HG03354 (cell line): ENCODE measurements around the gene KRTAP10-4.

Experiments used
- ATAC-seq: cut with Tn5 transposase; IDR thresholded peaks from one replicate; pipeline ENCODE4 v1.9.1; 2021; ENCODE audit warnings: mild to moderate bottlenecking; ENCODE audit not compliant: unreplicated experiment, poor library complexity, severe bottlenecking

The KRTAP10-4 gene

DNA sequence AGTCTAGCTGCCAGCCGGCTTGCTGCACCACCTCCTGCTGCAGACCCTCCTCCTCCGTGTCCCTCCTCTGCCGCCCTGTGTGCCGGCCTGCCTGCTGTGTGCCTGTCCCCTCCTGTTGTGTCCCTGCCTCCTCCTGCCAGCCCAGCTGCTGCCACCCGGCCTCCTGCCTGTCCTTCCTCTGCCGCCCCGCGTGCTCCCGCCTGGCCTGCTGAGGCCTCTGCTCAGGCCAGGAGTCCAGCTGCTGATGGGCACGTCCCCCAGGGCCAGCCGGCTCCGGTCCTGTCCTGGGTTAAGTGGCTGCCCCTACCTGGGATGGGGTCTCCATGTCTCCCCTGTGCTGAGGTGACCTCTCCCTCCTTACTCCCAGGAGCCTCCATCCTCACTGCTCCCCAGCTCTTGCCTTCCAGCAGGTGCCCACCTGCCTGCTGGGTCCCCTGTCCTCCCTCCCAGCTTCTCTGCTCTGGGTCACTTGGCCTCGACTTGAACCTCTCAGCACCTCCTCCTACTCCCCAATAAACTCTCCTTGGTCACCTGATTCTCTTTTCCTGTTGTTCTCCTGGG, 39.2 kb downstream of the KRTAP10-4 start:
- no peak for ATAC-seq

DNA sequence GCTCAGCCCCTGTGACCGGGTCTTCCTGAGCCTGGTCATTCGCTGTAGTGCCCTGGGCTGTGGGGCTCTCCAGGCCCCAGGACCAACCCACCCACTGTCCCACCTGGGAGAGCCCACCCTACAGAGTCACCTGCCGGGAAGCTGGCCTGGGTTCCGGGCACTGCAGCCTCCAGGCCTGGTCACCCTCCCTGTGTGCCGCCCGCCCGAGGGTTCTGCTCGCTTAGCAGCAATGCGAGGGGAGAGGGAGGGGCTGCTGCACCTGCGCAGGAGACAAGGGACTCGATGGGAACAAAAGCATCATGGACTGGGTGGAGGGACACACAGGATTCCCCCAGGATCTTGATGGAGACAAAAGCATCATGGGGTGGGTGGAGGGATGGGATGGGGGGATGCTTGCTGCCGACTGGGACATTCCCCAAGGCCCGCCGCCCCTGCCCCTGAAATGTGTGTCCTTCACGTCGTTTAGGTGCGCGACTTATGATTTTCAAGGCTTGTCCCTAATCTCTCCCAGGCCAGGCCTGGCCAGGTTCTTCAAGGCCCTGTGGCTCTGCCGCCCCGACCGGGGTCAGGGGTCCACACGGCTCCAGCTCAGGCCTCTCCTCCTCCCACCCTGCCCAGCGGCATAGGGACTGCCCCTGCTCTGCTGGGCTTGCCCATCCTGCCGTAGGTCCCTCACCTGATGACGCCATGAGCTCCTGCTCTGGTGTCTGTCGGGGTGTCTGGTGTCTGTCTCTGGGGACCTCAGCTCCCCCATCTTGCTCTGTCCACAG, 40.0 kb downstream of the KRTAP10-4 start:
- no peak for ATAC-seq

DNA sequence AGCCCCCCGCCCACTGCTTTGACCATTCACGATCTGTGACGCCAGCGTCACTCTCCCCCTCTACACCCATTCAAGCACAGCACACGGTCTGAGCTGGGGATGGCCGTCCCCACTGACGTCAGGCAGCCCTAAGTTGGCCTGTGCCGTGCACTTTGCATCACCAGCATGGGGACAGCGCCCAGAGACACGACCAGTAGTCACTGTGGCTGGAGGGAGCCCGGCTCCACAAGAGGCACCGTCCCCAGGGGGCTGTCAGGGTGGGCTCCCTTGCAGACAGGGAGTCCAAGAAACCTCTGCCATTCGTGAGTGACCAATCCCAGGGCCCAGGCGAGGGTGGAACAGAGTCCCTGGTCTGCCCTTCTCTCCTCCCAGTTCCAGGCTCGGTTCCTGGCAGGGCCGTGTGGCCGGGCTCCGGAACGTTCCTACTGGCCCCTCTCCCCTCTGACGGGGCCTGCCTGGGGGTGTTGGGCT, 40.7 kb downstream of the KRTAP10-4 start:
- ATAC-seq = no peak

DNA sequence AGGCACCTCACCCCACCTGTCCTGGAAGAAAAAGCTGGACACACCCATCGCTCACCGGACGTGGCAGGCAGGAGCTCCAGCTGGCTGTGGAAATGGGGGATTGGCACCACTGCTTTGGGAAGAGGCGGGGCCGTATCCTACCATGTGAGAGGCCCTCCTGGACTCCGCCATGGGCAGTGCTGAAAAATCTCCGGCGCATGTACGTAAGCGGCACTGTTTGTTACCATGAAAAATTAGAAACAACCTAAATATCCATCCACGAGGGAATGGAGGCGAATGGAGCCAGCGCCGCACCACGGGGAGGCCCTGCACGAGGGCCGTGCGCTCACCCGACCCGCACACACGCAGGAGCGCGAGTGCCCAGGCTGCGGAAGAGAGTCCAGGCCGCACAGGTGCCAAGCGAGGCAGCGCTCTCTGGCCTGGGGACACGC, 41.4 kb downstream of the KRTAP10-4 start:
- no peak for ATAC-seq

DNA sequence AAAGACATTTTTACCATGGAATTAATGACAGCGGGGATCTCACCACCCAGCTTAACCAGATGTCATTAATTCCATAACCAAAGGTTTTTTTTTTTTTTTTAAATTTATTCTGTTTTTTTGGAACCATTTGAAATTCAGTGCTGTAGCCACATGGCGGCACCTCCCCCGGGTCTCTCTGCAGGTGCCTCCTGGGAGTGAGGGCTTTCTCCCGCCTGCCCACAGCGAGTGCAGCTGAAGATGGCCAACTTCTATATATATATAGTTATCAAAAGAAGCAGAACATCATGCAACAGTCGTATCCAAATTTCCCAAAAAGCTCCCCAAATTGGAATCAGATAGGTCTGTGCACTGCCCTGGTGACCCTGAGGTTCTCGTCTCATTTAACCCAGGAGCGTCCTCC, 41.9 kb downstream of the KRTAP10-4 start:
- ATAC-seq = no peak

DNA sequence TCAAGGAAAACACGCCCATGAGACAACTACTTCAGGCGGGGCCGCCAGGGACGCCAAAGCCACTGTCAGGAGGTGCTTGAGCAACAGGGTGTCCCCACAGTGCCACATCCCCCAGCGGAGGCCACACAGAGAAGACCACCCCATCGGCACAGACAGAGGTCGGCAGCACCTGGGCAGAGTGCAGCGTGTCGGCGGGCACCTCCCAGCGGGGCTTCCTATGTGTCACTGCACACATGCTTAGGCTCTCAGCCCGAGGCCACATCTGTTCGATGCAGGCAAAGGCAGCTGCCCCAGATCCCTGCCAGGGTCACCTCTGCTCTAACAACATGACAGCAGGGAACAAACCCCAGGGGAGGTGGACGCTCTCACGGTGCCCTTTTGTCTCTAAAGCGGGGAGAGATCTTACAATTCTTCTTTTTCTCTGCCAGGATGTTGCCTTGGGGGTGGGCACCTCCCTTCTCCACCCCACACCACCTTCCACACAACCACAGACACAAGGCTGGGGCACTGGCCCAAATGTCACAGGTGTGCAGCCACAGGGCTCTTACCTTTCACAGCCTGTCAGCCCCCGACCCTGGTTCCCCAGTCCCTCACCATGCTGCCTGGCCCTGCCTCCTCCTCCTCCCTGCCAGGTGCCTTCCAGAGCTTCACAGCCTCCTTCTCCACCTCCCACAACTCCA, 42.5 kb downstream of the KRTAP10-4 start:
- ATAC-seq = no peak

DNA sequence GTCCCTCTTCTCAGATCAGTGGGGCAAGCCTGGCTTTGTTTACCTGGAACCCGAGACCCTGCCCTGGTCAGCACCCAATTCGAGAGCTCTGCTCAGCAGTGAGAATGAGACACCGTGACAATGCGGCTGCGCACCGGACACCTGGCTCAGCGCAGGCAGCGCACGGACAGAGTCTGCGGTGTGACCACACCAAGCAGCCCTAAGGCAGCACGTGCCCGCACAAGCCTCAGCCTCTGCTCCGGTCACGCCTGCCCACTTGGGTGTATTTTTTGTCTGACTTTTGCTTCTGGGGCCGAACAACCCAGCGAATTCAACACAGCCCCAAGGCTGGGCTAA, 43.0 kb downstream of the KRTAP10-4 start:
- ATAC-seq = no peak

DNA sequence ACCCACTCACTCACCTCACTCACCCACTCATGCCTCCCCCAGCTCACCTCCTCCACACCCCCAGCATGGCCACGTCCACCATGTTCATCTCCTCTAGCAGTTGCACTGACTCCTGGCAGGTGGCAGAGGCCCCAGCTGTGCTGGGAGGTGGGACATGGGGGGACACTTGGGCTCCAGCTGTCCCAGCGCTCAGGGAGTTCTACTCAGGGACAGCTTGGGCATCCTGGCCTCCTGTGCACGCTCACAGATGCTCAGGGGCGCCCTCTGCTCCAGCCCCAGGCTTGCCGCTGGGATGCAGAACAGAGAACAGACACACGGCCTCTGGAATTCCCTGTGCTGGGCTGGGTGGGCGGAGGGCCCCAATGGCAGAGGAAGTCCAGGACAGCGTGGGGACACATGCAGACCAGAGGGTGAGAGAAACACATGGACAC, 43.6 kb downstream of the KRTAP10-4 start:
- ATAC-seq = no peak

DNA sequence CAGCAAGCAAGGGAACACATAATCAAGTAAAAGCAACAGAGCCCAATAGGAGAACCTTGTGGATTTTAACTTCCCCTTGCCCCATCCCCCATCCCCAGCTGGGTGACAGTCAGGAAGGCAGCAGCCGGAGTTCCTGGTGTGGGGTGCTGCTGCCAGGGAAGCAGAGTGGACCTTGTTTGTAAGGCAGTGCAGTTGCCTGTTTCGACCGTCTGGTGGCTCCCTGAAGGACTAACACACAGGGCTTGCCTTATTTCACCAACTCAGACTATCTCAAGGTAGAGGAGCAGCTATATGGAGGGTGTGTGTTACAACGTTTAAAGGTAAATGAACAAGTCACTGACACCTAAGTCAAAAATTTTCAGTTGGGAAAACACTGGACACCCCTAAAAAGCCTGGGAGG, 45.0 kb downstream of the KRTAP10-4 start:
- ATAC-seq = no peak

DNA sequence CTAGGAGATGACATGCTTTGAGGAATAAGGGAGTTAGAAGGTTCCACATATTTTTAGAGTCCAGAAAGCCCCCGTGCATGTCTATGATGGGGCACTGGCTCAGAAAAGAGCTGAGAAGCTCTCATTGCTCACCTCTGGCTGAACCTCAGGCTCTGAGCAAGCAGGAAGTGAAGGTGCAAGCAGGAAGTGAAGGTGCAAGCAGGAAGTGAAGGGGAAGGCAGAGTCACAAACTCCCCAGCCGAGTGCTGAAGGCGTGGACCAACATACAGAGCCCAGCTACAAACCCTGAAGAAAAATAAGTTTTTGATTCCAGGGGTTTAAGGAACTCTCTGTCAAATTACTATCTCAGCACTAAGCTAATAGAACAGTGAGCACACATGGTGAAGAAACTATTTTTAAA, 45.4 kb downstream of the KRTAP10-4 start:
- ATAC-seq = no peak

DNA sequence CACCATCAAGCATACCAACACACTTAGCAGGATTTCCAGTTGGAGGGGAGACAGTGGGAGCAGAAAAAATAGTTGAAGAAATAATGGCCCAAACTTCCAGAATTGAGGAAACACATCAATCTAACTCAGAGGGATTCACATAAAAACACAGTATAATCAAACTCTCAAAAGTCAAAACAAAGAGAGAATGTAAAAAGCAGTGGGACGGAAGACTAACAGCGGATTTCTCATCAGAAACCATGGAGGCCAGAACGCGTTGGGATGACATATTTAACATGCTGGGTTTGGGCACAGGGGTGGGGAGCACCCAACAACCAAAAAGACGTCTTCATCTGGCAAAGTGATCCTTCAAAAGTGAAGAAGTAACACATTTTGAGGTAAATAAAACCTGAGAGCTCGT, 46.4 kb downstream of the KRTAP10-4 start:
- no peak for ATAC-seq

DNA sequence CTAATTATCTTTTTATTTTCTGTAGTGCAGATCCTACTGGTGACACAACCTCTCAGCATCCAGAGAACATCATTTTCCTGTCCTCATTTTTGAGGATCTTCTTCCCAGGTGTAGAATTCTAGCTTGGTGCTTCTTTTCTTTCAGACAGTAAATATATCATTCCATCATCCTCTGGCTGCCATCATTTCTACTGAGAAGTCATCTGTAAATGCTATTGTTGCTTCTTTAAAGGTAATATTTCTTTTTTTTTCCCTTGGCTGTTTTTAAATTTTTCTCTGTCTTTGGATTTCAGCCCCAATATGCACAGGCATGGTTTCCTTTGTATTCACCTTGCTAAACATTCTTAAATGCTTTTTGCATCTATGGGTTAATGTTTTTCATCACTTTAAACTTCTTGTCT, 50.0 kb downstream of the KRTAP10-4 start:
- ATAC-seq = no peak
